ENCODE data around the gene MB. TPM values are rescaled to one million over a fixed set of nuclear protein-coding genes. Genes with fewer than 3 reads are reported as not detected.

Gene MB
- total RNA-seq, 2 experiments from 2014 or later: not detected

Other genes with a start within 250 kb of the MB start
- 1 to 10 TPM; 2.4 to 2.9 TPM for gene HMOX1, start 236.2 kb downstream of the MB start, total RNA-seq
- 100 to 1,000 TPM; 190 to 195 TPM for gene MCM5, start 217.2 kb downstream of the MB start, total RNA-seq
- gene RASD2, start 76.5 kb downstream of the MB start, total RNA-seq: not detected
- gene APOL6, start 31.1 kb upstream of the MB start, total RNA-seq: 10 to 100 TPM; 72.4 to 75.6 TPM
- not detected for gene APOL5, start 100.5 kb upstream of the MB start, total RNA-seq

All from activated CD4-positive, alpha-beta memory T cell treated with anti-CD3 and anti-CD28 coated beads, Interleukin-2, amount 10 ng/mL, durations not matched to agents 7 days and 5 days (primary cell).